HG03139 (cell line): ENCODE data around the gene CYP2A13.
"Not testable (repeated sequence)": the region's sequence is repeated elsewhere in the genome, so short reads cannot be mapped to it uniquely, and the experiment has no call there.

Experiments
- ATAC-seq: cut with Tn5 transposase; IDR thresholded peaks from one replicate; pipeline ENCODE4 v1.9.1; 2021; ENCODE audit not compliant: unreplicated experiment

Gene CYP2A13, protein sequence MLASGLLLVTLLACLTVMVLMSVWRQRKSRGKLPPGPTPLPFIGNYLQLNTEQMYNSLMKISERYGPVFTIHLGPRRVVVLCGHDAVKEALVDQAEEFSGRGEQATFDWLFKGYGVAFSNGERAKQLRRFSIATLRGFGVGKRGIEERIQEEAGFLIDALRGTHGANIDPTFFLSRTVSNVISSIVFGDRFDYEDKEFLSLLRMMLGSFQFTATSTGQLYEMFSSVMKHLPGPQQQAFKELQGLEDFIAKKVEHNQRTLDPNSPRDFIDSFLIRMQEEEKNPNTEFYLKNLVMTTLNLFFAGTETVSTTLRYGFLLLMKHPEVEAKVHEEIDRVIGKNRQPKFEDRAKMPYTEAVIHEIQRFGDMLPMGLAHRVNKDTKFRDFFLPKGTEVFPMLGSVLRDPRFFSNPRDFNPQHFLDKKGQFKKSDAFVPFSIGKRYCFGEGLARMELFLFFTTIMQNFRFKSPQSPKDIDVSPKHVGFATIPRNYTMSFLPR

GRCh38 chr19:41088151-41088550 lies at the start of gene CYP2A13:
Gene CYP2A13, plus strand, starts transcription at chr19:41088451. Its CDS starts 21 bp downstream, at chr19:41088472.
- no peak for ATAC-seq

GRCh38 chr19:41039806-41040205 lies 48.4 kb upstream of the CYP2A13 start:
- ATAC-seq: no peak

DNA sequence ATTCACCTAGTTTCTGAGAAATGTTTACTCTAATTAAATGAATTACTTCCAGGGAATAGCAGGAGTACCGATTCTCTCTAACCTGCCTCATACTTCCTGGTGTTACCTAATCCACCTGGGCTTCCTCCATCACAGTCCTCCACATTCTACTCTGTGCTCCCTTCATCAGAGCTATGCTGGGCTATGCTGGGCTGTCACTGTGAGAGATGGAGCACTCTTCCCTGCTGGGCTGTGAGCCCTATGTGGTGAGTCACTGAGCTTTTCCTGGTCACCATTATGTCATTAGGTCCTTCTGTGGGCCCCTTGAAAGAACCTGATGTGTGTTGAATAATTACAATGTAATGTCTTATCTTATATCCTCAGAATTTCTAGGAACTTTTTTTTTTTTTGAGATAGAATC lies 43.2 kb upstream of the CYP2A13 start:
- ATAC-seq: not testable (repeated sequence)

GRCh38 chr19:41050426-41050825 lies 37.8 kb upstream of the CYP2A13 start:
- no peak for ATAC-seq

- not testable (repeated sequence) for ATAC-seq
Measured at GRCh38 chr19:41052162-41052561, 36.1 kb upstream of the CYP2A13 start.

GRCh38 chr19:41053331-41053730 lies 34.9 kb upstream of the CYP2A13 start:
- not testable (repeated sequence) for ATAC-seq

DNA sequence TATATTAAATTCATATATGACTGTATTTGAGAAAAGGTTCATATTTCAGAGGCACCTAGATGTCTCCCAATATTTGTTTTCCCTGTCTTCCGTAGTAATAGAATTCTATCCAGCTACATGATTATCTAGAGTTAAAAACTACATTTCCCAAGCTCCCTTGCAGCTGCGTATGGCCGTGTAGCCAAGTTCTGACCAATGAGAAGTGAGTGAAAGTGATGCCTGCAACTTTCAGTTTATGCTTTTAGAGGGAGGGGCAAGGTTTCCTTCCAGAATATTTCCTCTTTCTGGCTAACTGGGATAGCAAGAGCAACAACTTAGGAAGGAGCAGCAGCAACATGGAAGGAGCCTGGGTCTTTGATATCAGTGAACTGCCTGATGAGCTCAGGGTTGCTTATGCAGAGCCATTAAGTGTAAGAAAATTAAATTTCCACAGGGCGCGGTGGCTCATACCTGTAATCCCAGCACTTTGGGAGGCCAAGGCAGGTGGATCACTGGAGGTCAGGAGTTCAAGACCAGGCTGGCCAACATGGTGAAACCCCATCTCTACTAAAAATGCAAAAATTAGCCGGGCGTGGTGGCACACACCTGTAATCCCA lies 23.2 kb upstream of the CYP2A13 start:
- no peak for ATAC-seq

DNA sequence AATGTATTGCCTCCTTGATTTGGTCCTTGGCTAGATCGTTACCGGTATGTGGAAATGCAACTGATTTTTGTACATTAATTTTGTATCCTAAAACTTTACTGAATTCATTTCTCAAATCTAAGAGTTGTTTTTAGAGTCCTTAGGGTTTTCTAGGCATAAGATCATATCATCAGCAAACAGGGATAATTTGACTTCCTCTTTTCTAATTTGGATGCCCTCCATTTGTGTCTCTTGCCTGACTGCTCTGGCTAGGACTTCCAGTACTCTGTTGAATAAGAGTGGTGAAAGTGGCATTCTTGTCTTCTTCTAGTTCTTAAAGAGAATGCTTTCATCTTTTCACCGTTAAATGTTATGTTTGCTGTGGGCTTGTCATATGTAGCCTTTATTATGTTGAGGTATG lies 12.0 kb upstream of the CYP2A13 start:
- no peak for ATAC-seq

- no peak for ATAC-seq
Measured at GRCh38 chr19:41083516-41083915, 4.7 kb upstream of the CYP2A13 start.

- no peak for ATAC-seq
Measured at GRCh38 chr19:41085748-41086415, 2.4 kb upstream of the CYP2A13 start.

- ATAC-seq: no peak
Measured at GRCh38 chr19:41089959-41090358, 1.7 kb downstream of the CYP2A13 start.

DNA sequence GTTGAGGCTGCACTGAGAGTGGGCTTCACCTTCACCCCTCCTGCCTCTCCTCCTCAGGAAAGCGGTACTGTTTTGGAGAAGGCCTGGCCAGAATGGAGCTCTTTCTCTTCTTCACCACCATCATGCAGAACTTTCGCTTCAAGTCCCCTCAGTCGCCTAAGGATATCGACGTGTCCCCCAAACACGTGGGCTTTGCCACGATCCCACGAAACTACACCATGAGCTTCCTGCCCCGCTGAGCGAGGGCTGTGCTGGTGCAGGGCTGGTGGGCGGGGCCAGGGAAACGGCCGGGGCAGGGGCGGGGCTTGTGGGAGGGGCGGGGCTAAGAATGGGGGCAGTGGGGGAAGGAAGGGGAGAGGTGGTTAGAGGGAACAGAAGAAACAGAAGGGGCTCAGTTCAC lies 7.5 kb downstream of the CYP2A13 start:
- no peak for ATAC-seq

- no peak for ATAC-seq
Measured at GRCh38 chr19:41096353-41096752, 8.1 kb downstream of the CYP2A13 start.

DNA sequence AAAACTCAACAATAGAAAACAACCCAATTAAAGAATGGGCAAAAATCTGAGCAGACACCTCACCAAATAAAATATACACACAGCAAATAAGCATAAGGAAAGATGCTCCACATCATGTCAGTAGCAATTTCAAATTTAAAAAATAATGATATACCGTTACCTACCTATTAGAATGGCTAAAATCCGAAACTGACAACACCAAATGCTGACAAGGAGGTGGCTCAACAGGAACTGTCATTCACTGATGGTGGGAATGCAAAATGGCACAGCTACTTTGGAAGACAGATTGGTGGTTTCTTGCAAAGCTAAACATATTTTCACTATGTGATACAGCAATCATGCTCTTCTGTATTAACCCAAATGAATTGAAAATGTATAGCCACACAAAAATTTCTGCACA lies 9.1 kb downstream of the CYP2A13 start:
- ATAC-seq: no peak

DNA sequence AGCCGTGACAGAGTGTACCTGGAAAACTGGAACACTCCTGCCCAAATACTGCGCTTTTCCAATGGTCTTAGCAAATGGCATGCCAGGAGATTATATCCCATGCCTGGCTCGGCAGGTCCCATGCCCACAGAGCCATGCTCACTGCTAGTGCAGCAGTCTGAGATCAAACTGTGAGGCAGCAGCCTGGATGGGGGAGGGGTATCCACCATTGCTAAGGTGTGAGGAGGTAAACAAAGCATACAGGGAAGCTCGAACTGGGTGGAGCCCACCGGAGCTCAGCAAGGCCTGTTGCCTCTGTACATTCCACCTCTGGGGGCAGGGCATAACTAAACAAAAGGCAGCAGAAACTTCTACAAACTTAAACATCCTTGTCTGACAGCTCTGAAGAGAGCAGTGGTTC lies 10.5 kb downstream of the CYP2A13 start:
- ATAC-seq: no peak

DNA sequence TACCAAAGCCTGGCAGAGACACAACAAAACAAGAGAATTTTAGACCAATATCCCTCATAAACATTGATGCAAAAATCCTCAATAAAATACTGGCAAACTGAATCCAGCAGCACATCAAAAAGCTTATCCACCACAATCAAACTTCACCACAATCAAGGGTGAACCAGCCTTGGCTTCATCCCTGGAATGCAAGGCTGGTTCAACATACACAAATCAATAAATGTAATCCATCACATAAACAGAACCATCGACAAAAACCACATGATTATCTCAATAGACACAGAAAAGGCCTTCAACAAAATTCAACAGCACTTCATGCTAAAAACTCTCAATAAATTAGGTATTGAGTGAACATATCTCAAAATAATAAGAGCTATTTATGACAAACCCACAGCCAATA lies 14.0 kb downstream of the CYP2A13 start:
- ATAC-seq: not testable (repeated sequence)

DNA sequence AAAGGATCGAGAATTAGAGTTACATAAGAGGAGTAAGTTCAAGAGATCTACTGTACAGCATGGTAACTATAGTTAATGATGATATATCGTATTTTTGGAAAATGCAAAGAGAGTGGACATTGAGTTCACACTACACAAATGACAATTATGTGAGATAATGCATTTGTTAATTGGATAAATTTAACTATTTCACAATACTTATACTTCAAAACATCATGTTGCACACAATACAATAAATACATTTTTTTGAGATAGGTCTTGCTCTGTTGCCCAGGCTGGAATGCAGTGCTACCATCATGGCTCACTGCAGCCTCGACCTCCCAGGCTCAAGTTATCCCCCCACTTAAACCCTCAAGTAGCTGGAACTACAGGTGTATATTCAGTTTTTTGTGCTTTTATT lies 17.9 kb downstream of the CYP2A13 start:
- no peak for ATAC-seq

- ATAC-seq: no peak
Measured at GRCh38 chr19:41111296-41111695, 23.0 kb downstream of the CYP2A13 start.

- ATAC-seq: no peak
Measured at GRCh38 chr19:41111750-41112295, 23.6 kb downstream of the CYP2A13 start.

GRCh38 chr19:41112728-41113290 lies 24.6 kb downstream of the CYP2A13 start:
- no peak for ATAC-seq

DNA sequence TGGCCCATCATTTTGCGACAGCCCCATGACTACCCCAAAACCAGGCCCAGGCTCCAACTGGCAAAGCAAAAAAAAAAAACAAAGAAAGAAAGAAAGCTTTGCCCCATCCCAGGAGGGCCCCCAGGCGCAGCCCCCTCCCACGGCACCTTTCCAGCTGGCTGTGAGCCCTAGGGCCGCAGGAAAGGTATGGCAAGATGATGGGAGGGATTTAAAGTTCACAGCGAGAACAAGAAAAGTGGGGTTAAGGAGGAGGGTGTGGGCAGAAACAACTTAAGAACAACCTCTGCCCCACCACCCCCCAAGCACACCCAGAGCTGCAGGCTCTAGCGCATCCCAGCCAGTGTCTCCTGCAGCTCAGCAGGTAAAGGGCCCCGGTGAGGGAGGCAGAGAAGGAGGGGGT lies 25.9 kb downstream of the CYP2A13 start, which contains the start of gene CYP2F1:
CYP2F1 (plus strand) TSS at position 301 of the 400 bp plus-strand sequence. CDS start 1,757 bp downstream, outside the sequence.
- no peak for ATAC-seq
